GM18507 (cell line): ENCODE measurements around the gene DERL3.
A peak's percentile ranks its signal among the peaks of the same experiment; 100 is the strongest.

Source experiments
- DNase-seq: peaks from one replicate; pipeline ENCODE4 v3.0.0; 2011; ENCODE audit warnings: low read depth; ENCODE audit not compliant: insufficient read length; ENCODE audit errors: extremely low spot score
- FAIRE-seq: peaks from 2 replicates; lab custom pipeline; 2011; peaks lifted over from hg19 to GRCh38; lab: Jason Lieb, UNC

DERL3 gene

GRCh38 chr22:23816156-23816976 lies 22.4 kb downstream of the DERL3 start:
- DNase-seq (no peak), FAIRE-seq (no peak)

DNA sequence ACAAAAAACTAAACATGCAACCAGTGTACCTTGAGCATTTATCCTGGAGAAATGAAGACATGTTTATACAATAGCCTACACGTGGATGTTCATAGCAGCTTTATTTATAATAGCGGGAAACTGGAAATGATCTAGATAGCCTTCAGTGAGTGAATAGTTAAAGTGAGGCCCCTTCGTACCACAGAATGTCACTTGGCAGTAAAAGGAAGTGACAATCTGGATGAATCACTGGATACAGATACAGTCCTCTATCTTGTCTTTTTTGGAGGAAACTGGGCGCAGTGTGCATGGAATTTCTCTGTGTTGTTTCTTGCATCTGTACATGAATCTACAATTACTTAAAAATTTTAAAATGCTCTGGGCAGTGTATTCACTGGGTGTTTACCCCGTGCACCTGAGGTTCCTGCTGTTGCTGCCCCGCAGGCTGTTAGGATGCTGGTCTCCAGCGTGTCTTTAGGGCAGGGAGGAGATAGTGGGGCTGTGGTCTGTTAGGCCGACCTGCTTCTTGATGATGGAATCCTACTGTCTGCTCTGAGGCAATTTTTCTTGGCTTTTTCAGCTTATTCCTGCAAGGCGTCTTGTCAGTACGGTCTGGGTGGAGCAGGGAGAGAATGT lies 23.2 kb downstream of the DERL3 start:
- no peak for FAIRE-seq
- no peak for DNase-seq

DNA sequence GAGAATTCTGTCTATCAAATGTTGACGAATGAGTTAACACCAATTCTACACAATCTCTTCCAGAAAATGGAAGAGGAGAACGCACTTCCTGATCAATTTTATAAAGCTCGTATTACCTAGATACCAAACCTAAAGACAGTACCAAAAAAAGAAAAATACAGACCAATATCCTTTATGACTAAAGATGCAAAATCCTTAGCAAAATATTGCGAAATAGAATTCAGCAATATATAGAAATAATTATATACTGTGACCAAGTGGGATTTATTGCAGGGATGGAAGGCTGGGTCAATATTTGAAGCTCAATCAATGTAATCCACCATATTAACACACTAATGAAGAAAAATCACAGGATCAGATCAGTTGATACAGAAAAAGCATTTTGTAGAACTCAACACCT lies 26.4 kb downstream of the DERL3 start:
- DNase-seq = no peak
- no peak for FAIRE-seq

DNA sequence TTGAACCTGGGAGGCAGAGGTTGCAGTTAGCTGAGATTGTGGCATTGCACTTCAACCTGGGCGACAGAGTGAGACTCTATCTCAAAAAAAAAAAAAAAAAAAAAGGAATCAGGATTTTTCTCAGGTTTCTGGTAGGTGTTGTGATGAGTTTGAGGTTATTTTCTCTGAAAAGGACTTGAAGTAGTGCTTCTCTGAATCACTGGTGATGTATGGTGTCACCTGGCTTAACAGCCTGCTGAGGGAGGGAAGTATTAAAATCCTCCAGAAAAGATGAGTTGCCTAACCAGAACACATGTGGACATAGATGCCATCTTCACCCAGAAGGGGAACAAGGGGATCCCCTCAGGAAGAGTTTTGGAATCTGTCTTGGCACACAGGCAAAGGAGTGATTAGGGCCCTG lies 32.0 kb downstream of the DERL3 start:
- FAIRE-seq (no peak), DNase-seq (no peak)

DNA sequence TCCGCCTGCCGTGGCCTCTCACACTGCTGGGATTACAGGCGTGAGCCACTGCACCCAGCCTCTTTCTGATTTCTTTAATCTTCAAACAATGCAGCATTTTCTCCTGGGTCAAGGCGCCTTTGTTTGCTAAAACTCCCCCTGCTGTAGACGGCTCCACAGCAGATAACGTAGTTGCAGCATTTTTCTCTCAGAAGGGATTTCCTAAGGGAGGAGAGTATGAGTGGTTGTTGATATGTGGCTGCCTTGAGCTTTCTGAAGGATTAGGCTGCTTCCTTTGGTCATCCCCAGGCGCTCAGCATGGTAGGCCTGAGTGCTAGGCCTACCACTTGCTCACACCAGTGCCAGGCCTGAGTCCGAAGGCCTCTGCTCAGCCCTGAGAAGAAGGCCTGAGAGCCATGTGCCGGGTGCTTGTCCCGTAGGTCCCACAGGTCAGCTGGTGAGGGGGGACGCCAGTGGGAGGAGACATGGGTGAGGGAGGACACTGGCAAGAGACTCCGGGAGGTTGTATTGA lies 34.0 kb downstream of the DERL3 start:
- DNase-seq (no peak), FAIRE-seq (no peak)

DNA sequence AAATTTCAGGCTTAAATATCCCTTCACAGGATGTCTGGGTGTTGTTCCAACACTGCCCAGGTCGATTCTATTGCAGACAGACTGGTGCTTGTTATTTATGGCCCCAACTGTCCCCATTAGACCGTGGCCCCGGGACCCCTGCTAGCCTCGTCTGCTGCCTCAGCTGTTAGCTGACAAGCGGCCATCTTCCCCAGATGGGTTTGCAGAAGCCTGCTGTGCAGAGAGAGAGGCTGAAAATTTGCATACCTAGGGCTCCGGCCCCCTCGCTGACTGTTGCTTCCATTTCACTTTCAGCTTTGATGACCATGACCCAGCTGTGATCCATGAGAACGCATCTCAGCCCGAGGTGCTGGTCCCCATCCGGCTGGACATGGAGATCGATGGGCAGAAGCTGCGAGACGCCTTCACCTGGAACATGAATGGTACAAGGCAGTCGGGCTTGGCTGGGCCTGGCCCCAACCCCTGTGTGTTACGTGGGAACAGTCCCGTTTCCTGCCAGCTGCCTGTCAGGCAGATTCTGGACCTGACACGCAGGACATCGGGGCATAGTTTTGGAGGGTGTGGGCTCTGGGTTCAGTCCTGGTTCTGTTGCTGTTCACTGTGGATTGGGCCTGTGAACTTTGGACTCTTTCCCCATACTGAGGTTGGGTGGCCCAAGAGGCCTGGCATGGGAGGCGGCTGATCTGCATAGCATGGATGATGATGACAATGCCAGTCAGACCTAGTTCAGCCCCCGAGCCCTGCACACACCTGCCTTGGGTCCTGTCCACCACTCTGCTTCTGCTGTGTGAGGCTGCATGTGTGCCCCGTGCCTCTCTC lies 35.6 kb downstream of the DERL3 start:
- FAIRE-seq (peak; percentile 63), DNase-seq (no peak)

DNA sequence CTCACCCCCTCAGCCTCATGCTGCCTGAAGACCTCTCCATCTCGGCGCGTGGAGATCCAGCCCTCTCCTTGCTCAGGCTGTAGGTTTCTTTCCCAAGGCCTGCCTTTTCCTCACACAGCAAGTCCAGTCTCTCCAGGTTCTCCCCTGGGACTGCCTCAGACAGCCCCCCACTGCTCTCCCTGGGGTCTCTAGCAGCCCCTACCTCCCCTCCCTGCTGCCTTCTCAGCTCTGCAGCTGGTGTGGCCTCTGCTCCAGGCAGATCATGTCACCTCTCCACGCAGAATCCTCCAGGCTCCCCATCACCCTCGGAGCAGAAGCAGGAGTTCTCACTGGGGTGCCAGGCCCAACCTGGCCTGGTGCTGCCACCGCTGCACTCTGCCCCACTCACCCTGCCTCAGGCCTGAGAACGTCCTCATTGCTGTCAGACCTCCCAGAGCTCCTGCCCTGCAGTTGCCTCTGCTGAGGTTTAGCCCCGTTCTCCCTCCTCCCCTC lies 36.9 kb downstream of the DERL3 start:
- FAIRE-seq (no peak), DNase-seq (no peak)

GRCh38 chr22:23801238-23801821 lies 37.5 kb downstream of the DERL3 start:
- no peak for FAIRE-seq
- no peak for DNase-seq

- peak; percentile 97 for FAIRE-seq
These were observed 38.2 kb downstream of the DERL3 start for GRCh38 chr22:23800297-23801237.

GRCh38 chr22:23796461-23796860 lies 42.3 kb downstream of the DERL3 start:
- FAIRE-seq = no peak
- DNase-seq = no peak

More at GRCh38 chr22:23800297-23801237, 38.2 kb downstream of the DERL3 start:
- DNase-seq = peak; percentile 61

DNA sequence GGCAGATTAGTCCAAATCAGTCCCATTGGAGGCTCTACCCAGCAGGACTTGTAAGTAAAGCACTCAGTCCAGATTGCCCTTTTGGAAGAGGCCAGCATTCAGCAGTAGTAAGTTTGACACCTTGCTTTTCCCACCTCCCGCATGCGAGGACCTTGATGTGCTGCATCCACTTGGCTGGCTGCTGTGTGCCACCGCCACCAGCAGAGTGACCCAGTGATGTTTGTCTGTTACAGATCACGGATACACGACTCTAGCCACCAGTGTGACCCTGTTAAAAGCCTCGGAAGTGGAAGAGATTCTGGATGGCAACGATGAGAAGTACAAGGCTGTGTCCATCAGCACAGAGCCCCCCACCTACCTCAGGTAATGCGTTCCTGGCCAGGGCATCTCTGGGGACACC lies 45.5 kb downstream of the DERL3 start:
- no peak for DNase-seq
- no peak for FAIRE-seq

DNA sequence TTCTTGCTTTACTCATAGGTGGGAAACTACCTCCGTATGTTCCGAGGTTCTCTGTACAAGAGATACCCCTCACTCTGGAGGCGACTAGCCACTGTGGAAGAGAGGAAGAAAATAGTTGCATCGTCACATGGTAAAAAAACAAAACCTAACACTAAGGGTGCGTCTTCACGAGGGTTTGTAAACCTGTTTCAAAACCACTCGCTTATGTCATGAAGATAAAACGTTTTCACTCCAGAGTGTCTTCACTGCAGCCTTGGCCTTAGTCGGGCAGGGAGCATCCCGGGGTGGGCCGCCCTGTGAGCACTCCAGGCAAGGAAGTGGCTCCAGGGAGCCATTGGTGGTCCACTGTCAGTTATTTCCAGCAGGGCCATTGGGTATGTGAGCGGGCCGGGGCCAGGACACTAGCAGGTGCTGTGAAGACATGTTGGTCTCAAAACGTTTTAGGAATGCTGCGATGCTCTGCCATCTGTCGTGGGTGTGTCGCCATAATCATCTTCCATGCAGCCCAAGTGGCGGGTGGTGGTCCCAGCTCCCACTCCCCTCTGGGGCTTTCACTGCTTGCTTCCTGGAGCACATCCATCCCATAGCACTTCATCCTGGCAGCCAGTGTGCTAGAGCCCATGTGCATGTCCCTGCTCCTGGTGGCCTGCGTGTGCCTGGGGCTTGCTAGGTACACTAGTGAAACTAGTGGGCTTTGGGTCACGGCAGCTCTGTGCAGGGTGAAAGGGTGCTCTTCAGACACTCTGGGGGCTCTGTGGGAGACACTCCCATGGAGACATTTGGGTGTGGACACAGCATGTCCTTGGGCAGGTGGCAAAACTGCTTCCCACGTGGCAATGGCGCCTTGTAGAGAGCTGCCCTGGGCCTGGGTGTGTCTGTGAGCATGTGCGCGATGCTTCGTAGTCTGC lies 46.8 kb downstream of the DERL3 start:
- DNase-seq (no peak), FAIRE-seq (no peak)

GRCh38 chr22:23790819-23791737 lies 47.7 kb downstream of the DERL3 start:
- FAIRE-seq (no peak), DNase-seq (no peak)

DNA sequence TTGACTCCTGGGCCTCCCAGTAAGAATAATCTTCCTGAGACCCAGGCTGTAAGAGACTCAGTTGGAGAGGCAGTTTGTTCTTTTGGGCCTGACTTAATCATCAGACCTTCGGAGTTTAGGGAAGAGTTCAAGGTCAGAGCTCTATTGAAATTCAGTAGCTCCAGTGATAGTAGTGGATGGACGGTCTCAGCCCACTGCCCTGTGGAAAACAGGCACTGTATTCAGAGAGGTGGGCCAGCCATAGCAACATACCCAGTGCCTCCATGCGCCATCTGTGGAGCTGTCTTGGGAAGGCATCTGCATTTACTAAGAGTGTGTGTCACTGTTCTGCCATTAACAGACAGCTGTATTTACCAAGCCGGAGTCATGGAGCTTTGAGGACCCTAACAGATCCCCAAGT lies 49.2 kb downstream of the DERL3 start:
- FAIRE-seq (no peak), DNase-seq (no peak)

GRCh38 chr22:23789121-23789520 lies 49.7 kb downstream of the DERL3 start:
- FAIRE-seq = no peak

DNA sequence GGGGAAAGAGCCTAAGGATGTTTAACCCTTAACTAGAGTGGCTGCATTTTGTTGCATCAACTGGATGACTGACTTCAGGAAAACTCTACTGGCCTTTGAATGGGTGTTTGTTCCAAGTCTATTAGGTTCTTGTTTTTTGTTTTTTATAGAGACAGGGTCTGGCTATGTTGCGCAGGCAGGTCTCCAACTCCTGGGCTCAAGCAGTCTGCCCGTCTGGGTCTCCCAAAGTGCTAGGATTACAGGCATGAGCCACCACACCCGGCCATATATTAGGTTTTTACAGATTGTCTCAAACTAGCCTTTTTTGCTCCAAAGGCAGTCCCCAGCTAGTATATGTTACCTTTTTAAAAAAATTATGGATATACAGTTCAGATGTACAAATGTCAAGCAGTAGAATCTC lies 50.9 kb downstream of the DERL3 start:
- no peak for FAIRE-seq
- no peak for DNase-seq

More at GRCh38 chr22:23789121-23789520, 49.7 kb downstream of the DERL3 start:
- no peak for DNase-seq

GRCh38 chr22:23787600-23787896 lies 51.3 kb downstream of the DERL3 start:
- FAIRE-seq (no peak), DNase-seq (no peak)
